GM21786 (cell line): ENCODE data around the gene FXYD1.

ENCODE experiments used
- ATAC-seq: cut with Tn5 transposase; IDR thresholded peaks from one replicate; pipeline ENCODE4 v1.9.1; 2021; ENCODE audit not compliant: unreplicated experiment

The FXYD1 gene

GRCh38 chr19:35160629-35161433 is 22.2 kb downstream of the FXYD1 start:
- no peak for ATAC-seq

- ATAC-seq = no peak
These were observed 22.8 kb downstream of the FXYD1 start for GRCh38 chr19:35161434-35161743.

- no peak for ATAC-seq
These were observed 24.1 kb downstream of the FXYD1 start for GRCh38 chr19:35162471-35163326.

GRCh38 chr19:35164418-35164817 is 25.8 kb downstream of the FXYD1 start:
- ATAC-seq = no peak

- no peak for ATAC-seq
These were observed 26.8 kb downstream of the FXYD1 start for GRCh38 chr19:35165200-35166058.

GRCh38 chr19:35166100-35167063 is 27.8 kb downstream of the FXYD1 start:
- ATAC-seq = no peak

- ATAC-seq = no peak
These were observed 28.9 kb downstream of the FXYD1 start for GRCh38 chr19:35167251-35168119.

GRCh38 chr19:35168196-35168595 is 29.6 kb downstream of the FXYD1 start:
- no peak for ATAC-seq

- no peak for ATAC-seq
These were observed 30.8 kb downstream of the FXYD1 start for GRCh38 chr19:35169221-35169995.

- ATAC-seq = no peak
These were observed 31.9 kb downstream of the FXYD1 start for GRCh38 chr19:35170359-35171061.

GRCh38 chr19:35171730-35172129 is 33.1 kb downstream of the FXYD1 start:
- no peak for ATAC-seq

- ATAC-seq = no peak
These were observed 35.6 kb downstream of the FXYD1 start for GRCh38 chr19:35174226-35174625.

GRCh38 chr19:35176181-35176570 is 37.6 kb downstream of the FXYD1 start:
- no peak for ATAC-seq

GRCh38 chr19:35177377-35178274 is 39.0 kb downstream of the FXYD1 start:
- no peak for ATAC-seq

- no peak for ATAC-seq
These were observed 40.1 kb downstream of the FXYD1 start for GRCh38 chr19:35178701-35179100.

GRCh38 chr19:35179830-35180229 is 41.2 kb downstream of the FXYD1 start:
- ATAC-seq = no peak

- ATAC-seq = no peak
These were observed 42.8 kb downstream of the FXYD1 start for GRCh38 chr19:35181387-35181786.
